ENCODE data around the gene RBPJ.

DNA sequence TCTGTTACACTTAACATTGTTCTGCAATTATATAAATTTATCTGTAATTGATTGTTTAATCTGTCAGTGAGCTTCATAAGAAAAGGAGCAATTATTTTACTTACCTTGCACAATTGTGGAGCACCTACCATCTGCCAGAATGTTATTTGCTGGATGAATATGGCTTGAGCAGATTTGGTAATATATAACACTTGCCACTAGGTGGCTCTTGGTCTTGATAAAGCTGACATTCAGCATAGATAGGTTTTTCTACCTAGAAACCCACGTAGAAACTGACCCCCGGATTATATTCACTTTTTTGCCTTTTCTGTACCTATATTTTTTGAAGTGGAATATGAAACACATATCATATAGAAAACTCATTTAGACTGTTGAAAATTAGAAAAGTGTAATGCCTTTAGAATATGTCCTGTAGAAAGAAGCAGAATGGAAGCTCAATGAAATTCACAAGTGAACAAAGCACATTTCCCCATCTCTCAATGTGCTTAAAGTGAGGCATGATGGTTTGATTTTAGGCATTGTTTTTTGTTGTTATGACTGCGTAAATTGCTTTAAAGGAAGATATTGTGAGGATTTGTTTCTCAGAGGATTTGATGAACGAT lies 9.5 kb downstream of the RBPJ start:
- no peak for TF ChIP-seq POLR2A (IDR thresholded peaks at IDR 0.05)
- peak; percentile 56 to 74 (median 66) for TF ChIP-seq CTCF (IDR thresholded peaks at IDR 0.05)

Data from esophagus squamous epithelium (tissue), 4 donors.